NCI-H748 (cell line): Measurements from ENCODE around the gene SIX3.

Experiments
- DNase-seq: peaks from one replicate; lab custom pipeline; 2025; ENCODE audit not compliant: unreplicated experiment; lab: John Stamatoyannopoulos, UW

SIX3 gene

DNA sequence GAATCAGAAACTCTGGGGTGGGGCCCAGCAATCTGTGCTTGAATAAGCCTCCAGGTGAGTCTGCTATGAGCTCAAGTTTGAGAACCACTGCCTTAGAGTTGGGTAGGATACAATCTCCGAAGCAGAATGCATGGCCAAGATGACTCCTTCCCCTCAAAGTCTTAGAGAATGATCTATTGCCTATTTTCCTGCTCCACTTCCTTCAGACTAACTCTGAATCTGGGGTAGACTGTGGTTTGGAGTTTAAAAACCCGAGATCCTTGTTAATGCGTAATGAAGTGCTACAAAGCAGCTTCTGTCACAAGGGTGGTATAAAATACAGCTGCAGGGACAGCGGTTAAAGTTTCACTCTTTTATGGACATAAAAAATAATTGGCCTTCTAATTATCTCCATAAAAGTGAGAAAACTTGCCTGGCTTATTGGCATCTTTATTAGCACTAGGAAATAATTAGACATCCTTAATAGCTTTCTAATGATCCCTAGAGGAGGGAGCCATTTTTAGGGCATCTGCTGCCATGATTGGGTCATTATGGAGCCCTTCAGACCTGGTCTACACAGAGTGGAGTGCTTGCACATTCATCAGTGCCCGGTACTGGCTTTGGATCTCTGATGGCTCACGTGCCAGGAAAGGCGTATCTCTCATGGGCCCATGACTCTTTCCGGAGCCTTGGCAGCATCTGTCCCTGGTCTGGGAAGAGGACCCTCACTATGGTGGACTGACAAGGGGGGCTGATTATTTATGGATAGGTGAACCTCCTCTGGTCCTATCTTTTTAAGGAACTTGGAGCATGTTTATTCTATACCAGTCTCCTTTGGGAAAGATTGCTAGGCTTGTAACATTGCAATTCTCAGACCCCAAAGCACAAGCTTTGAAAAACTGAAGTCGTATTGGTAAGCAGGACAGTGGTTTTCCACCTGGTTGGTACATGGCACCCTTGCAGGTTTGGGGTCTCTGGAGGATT is 39.5 kb downstream of the SIX3 start:
- DNase-seq, result no peak

DNA sequence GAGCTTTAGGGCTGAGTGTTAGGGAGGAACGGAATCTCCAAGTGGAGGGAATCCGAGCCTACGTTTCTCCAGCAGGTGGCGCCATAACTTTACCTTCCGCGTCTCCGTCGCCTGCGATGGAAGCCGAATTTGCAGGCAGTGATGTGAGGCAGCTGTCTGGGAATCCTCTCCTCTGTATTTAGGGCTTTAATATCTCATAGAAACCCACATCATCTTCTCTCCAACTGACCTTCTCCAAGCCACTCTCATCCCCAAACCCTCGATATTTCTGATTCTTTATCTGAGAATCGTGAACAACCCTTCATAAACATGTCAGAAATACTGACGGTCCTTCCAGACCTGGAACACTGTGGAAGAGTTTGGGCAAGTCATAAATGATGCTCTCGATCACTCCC is 40.2 kb downstream of the SIX3 start:
- peak; percentile 76 for DNase-seq

DNA sequence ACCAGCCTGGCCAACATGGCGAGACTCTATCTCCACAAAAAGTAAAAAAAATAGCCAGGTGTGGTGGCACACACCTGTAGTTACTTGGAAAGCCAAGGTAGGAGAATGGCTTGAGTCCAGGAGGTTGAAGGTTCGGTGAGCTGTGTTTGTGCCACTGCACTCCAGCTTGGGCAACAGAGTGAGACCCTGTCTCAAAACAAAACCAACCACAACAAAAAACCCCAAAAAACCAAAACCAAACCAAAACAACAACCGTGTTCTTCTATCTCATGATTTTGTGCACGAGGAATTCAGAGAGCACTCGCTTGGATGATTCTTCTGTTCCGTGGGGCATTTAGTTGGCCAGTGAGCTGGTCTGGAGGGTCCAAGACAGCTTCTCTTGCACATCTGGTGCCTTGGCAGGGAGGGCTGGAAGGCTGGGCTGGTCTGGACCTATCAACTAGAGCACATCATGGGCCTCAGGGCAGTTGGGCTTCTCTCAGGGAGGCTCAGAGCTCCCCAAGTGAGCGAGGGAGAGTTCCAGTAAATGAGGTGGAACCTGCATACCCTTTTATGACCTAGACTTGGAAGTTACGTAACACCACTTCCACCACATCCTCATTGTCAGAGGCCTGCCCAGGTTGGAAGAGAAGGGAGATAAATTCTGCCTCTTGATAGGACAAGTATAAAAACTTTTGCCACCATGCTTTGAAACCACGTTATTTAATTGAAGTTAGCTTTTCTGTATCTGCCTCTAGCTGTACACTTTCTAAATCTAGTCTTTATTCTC is 42.5 kb downstream of the SIX3 start:
- DNase-seq, result no peak

DNA sequence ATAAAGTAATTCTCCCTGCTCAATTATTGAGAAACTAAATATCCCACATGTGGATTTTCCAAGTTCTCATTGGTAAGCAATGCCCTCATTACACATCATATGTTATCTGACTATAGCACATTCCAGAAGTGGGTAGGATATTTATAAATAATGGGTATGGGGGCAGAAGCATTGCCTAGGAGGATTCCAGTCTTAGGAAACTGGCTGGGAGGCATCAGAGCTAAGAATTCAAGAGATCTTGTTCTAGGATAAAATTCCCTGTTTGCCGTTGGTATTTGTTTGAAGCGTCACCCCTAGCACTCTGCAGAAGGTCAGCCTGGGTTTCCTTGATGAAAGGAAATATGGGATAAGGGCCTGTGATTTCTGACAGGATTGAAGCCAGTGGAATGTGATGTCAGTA is 47.7 kb downstream of the SIX3 start:
- no peak for DNase-seq

DNA sequence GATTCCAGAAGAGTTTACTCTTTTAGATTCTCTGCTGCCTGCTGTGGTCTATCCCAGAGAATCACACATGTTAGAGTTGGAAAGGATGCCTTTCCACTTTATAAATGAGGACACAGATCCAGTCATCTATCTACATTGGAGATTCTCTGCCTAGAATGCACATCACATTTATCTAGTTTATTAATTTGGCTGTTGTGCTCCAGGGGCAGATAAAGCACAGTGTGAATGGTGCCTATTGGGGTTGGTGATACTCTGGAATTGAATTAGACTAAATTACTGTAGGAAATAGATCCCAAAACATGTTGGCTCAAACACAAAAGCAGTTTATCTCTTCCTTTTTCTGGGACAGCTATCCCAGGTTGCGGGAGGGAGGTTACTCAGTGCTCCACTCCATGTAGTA is 52.9 kb downstream of the SIX3 start:
- DNase-seq, result no peak
